ENCODE data around the gene ZNF608.

The ZNF608 gene

GRCh38 chr5:124714910-124715309, 31.5 kb downstream of the ZNF608 start:
- no peak for DNase-seq

GRCh38 chr5:124713595-124713994, 32.8 kb downstream of the ZNF608 start:
- no peak for DNase-seq

DNA sequence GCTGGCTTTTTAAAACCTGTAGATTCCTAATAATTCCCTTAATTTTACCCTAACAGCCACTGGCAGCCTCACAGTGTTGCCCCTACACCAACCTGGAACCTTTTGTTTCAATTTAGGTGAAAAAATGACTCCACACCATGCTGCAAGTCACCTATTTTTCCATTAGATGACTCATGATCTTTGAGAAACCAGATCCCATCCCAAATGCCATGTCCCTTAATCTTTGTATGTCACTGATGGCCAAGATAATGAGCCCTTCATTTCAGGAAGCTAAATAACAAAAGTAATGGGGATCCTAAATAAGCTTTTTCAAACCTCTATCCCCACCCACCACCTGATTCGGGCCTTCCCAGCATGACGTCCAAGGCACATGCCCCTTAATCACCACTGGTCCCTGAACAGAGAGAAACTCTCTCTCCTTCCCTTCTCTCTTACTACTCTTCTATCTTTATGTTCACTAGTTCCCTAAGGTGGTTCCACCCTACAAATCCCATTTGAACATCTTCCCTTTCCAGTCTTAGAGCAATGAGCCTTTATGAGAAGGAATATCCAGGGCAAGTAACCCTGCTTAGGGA, 33.6 kb downstream of the ZNF608 start:
- no peak for DNase-seq

- no peak for DNase-seq
Measured at GRCh38 chr5:124708086-124708485, 38.4 kb downstream of the ZNF608 start.

DNA sequence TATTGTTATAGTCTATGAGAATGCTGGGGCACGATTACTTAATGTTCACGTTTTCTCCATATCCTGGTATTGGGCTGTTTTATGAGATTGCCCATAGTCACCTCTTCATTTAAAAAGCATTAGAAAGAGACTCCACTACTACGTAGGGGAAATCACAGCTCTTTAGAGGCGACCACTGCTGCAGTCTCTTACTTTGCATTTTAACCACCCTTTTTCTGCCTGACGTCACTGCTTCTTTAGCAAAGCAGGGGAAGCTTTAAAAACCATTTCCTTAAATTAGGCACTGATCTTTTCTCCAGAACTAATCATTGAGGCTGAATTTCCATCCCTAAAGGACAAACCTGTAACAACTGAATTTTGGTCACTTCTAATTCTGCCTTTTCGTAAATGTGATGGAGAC, 38.9 kb downstream of the ZNF608 start:
- no peak for DNase-seq

GRCh38 chr5:124706729-124707361, 39.6 kb downstream of the ZNF608 start:
- no peak for DNase-seq

DNA sequence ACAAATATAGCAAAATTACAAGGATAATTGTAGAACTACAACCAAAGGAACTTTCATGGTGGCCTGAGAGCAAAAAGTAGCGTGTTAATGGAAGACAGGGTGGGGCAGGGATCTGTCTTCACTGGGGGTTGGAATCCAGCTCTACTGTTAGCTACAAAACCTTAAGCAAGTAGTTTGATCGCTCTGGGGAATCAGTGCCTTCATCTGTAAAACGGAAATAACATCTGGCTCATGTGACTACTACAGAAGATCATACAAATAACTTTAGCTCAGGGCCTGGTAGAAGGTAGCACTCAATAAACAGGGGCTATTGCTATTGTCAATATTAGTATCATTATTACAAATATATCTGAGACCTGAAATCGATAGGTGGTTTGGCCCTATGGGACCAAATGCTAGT, 40.4 kb downstream of the ZNF608 start:
- DNase-seq = no peak

- no peak for DNase-seq
Measured at GRCh38 chr5:124705577-124705976, 40.9 kb downstream of the ZNF608 start.

- DNase-seq = no peak
Measured at GRCh38 chr5:124704594-124705284, 41.7 kb downstream of the ZNF608 start.

DNA sequence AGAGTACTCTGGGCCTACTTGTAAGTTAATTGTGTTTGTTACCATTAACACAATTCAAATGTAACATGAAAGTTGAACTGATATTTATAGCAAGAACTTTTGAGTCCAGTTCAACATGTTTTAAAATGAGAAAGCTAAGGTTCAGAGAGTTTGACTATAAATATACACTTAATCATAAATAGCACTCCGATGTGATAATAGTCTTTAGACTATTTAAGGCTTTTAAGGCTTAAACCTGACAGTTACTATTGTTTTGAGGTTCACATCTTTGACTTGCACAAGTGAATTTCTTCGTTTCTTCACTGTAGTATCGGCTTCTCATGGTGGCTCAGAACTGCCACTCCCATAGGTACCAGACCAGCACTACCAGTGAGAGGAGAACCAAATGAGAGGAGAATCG, 42.4 kb downstream of the ZNF608 start:
- DNase-seq = no peak

GRCh38 chr5:124702525-124702924, 43.9 kb downstream of the ZNF608 start:
- DNase-seq = no peak

- no peak for DNase-seq
Measured at GRCh38 chr5:124701873-124702425, 44.5 kb downstream of the ZNF608 start.

DNA sequence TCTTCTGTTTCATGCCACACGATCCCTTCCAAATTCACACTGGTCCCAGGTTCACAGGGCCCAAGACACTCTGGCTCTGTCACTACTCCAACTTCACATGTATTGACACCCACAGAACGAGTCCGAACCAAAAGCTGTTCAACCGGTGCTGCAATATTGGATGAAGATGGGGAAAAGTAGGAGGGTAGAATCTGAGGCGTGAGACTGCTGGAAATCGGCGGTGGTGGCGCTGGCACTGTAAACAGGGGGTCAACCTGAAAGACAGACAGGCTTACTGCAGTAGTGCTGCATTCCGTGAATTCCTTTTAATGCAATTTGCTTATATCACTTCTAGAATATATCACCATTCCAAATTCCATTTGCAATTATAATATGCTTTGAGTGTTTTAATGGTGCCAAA, 45.4 kb downstream of the ZNF608 start:
- no peak for DNase-seq

DNA sequence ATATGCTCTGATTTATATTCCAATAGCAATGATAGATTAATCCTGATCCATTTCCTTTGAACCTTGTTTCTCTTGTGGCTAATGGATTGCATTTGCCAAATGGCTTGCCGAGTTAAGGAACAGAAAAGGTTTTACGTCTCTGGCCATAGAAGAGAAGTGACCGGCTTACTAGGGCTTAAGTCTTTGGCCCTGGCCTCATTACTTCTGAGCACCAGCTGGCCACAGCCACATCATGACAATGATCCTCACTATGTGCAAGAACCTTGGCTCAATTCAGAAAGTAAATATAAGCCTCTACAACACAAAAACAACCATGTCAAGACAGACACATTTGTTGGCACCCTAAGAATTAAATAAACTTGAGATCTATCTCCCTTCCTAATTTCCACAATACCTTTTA, 46.1 kb downstream of the ZNF608 start:
- DNase-seq = no peak

DNA sequence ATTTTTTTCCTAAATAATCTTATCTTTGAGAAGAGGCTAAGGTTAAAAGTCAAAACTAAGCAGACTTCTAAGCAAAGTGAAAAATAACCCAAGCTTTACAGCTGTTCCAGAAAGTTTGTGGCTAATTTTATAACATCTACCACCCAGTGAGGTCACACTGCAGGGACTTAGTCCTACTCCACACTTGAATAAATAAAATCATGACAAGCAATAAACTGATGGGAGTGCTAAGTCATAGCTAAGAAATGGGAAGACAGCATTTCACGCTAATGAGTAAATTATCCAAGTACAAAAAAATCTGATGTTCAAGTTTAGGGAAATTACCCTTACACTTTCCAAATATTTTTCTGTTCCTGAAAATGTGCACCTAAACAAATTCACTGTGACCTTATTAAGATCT, 47.7 kb downstream of the ZNF608 start:
- no peak for DNase-seq

DNA sequence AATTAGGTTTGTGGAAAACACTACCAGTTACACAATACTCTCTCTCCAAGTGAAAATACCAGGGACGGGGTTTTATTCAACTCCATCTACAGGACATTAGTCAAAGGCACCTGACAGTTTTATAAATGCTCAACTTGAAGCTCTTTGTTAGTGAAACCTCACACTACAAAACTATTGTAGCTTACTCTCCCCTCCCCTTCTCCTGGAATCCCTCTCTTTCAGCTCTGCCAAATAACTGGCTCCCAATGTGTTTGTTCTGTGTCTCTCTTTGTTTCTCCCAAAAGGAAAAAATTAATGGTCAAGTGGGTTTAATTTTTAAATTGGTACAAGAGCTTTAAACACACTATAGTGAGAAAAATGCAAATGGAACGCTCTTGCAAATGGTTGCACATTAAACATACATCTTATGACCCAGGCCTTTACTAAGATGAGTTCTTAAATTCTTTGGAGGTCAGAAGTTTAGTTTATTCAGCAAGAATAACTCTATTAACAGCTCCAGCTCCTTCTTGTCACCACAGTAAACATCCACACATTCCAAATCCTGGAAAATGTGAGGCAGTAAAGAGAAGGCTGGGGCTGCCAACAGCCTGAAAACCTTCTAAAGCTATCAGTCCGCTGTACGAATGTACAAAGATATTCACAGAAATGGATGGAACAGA, 48.4 kb downstream of the ZNF608 start:
- no peak for DNase-seq

DNA sequence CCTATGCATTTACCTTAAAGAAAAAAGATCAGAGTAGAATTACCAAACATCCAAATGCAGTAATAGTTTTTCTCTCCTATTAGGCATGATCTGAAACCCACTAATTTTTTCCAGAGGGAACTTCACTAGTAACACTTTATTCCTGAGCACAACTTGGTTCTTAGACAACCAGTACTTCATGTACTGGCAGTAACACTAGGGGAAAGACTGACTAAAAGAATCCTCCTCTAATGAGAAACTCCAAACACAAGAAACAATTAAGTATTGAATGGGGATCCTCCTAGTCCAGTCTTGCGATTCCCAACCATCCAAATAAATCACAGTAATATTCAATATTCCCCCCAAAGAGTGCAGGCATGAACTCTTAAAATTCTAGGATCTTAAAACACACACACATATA, 48.9 kb downstream of the ZNF608 start:
- no peak for DNase-seq

GRCh38 chr5:124696898-124697297, 49.5 kb downstream of the ZNF608 start:
- no peak for DNase-seq
